HPDE6-E6E7 (cell line): Measurements from ENCODE around the gene PTK7.
"Not testable (repeated sequence)": the region's sequence is repeated elsewhere in the genome, so short reads cannot be mapped to it uniquely, and the experiment has no call there.

Experiments
- DNase-seq: peaks from one replicate; pipeline ENCODE4 v3.0.0; 2011; ENCODE audit warnings: missing footprints; ENCODE audit errors: extremely low spot score

Gene PTK7

DNA sequence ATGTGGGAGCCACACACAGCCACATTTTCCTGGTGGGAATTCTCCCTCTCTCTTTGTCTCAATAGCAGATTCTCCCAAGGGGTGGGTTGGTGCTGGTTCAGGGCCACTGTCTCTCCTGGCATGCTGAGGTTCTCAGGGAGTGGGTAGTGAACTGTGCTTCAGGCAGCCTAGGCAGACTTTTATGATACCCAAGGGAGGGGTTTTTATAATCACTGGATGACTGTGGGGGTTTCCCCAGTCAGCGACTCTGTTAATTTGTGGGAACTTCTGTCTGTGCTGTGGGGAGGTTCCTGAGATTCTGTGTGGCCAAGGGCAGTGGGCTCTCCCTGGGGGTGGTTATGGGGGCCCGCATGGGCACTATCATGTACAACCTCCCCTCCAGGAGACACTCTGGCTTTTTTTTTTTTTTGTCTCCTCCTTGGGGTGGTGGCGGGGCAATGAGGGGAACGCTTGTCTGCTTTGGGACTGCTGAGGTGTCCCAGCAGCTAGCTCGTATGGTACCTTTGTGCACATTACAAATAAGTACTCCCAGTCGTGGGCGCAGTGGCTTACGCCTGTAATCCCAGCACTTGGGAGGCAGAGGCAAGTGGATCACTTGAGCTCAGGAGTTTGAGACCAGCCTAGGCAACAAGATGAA is 10.0 kb downstream of the PTK7 start:
- no peak for DNase-seq

DNA sequence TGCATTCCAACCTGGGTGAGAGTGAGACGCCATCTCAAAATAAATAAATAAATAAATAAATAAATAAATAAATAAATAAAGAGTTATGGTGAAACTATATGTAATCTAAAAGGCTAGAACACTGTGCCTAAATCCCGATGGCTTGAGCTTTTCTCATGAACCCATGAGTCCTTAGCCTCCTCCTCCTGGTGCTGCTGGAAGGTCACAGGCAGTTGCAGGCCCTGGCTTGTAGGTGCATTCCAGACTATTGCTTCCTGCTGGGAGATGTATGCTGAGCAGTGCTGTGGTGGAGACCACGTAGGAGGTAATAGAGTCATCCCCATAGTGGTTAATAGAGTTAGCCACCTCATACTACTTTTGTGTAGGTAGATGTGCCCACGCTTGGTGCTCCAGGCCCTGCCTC is 12.5 kb downstream of the PTK7 start:
- peak; percentile 90 for DNase-seq

DNA sequence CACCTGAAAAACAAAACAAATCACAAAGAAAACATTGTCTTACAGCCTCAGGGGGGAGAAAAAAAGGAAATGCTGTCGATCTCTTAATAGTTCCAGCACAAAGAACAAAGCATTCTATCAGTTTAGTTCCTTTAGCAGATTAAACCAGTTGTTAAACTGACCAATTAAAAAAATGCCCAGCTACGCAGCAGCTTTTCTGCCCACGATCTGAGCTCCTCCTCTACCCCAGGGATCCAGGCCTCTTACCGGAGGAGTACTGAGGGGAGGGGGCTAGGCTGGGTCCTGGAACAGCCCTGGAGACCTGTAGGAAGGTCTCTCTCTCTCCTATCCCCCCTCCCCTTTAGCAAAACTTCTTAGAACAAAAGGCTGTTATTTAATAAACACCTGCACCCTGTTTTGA is 13.4 kb downstream of the PTK7 start:
- DNase-seq: no peak

DNA sequence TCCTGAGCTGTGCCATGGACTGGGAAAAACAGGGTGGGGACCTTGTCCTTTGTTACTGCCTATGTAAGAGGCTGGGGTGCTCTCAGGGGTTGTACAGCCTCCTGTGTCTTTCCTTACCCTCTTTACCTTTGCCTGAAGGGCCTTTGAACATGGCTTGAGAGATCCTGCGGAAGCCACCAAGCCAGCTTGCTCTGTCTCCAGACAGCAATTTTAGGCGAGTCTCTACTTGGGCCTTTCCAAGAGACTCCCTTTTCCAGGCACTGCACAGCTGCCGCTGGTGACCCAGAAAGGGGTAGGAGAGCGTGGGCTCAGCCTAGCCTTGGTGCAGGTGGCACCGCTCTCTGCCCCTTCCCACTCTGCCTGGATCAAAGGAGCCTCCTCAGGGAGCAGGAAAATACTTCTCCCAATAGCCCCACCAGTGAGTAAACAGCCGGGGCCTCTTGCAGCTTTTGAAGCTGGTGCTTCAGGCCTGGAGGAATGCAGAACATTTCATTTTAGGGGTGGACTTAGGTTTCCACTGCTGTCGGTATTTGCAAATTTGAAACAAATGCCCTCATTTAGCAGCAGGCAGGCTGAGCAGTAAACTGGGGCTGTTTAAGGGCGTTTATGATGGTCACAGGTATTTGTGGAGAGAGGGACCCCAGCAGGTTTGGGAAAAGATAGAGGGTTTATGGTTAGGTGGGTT is 13.9 kb downstream of the PTK7 start:
- no peak for DNase-seq

DNA sequence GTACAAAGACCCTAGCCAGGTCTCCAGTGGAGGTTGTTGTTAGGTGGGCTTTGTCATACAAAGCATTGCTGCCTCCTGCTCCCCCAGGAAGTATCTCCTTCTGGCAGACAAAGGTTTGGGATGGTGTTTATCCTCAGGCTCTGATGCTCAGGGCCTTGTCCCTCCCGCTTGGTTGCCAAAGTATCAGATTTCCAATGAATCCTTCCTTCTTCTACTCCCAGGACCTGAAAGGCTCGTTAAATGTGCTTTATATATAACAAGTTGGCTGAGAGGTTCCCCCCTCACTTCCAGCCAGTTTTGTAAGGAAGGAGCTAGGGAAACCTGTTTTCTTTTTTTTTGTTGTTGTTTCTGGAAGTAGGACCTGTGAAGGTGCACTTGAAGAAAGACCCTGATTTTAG is 14.4 kb downstream of the PTK7 start:
- no peak for DNase-seq

DNA sequence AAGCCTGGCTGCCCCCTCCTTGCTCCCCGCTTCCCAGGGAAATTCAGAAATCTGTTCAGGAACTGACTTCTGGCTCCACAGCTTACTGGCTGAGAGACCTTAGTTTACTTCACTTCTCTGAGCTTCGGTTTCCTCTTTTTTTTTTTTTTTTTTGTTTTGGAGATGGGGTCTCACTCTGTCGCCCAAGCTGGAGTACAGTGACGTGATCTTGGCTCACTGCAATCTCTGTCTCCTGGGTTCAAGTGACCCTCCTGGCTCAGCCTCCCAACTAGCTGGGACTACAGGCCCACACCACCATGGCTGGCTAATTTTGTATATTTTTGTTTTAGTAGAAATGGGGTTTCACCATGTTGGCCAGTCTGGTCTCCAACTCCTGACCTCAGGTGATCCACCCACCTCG is 14.9 kb downstream of the PTK7 start:
- no peak for DNase-seq

DNA sequence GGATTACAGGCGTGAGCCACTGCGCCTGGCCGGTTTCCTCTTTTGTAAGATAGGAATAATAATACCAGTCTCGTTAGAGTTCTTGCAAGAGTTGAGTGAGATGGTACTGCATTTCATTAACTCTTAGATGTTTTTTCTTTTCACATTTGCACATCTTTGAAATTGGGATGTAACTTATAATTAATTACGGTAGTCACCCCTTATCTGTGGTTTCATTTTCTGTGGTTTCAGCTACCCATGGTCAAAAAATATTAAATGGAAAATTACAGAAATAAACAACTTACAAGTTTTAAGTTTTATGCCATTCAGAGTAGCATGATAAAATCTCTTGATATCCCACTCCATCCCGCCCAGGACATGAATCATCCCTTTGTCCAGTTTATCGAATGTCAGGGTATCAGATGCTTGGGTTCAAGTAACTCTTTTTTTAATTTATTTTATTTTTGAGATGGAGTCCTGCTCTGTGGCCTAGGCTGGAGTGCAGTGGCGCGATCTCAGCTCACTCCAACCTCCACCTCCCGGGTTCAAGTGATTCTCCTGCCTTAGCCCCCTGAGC is 15.4 kb downstream of the PTK7 start:
- no peak for DNase-seq

DNA sequence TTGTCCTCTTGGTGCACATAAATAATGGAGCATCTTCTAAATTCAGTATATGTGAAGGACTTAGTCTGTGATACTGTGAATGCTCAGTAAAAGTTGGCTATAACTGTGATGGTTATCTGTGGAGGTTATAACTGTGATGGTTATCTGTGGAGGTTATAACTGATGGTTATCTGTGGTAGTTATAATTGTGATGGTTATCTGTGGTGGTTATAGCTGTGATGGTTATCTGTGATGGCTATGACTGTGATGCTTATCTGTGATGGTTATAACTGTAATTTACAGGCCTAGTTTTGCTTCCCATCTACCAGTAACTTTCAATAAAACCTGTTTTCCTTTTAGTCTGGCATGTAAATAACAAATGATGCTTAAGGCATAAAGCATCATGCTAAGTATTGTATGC is 16.5 kb downstream of the PTK7 start:
- DNase-seq: no peak

DNA sequence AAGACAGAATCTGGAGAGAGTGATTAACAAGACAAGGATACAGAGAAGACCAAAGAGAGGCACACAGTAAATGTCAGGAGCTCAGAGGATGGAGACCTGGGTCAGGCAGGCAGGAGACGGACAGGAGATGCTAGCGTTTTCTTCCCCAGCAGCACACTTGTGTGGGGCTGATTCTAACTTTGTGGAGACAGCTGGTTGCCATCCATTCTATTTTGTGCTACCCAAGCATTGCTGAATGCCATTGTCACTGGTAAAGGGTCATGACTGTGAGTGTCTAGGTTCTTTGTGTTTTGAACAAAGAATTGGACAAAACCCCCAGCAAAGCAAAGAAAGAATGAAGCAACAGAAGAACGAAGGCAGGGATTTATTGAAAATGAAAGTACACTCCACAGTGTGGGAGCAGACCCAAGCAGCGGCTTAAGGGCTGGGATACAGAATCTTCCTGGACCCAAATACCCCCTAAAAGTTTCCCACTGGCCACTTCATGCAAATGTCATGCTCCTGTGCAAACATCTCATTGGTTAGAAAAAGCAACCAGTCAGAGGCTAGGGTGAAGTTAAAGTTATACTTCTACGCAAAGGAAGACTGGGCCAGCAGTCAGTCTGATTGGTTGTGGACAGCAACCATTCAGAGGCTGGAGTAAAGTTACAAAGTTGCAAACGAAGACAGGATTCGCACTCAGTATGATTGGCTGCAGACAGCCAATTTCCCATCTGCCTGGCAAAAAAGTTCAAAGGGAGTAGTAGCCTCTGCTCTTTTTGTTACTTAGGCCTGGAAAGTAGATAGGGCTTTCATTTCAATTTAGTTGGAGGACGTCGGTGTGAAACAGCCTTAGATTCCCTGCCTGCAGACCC is 17.5 kb downstream of the PTK7 start:
- no peak for DNase-seq

DNA sequence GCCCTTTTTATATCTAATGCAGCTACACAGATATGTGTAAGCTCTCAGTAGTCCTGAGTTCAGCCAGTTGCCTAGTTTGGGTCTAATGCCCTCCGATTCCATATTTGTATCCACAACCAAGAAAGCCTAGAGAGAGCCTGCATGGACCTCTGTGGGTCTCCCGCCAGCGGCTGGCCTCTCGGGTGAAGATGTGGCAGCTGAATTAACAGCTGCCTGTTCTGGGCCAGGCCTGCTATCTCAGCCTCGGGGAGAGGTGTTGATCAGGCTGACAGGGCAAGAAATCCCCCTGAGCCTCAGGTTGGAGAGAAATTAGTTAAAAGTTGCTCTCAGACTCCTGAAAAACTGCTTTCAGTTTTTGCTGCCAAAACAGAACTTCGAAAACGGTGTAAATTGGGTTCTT is 19.8 kb downstream of the PTK7 start:
- DNase-seq: no peak

DNA sequence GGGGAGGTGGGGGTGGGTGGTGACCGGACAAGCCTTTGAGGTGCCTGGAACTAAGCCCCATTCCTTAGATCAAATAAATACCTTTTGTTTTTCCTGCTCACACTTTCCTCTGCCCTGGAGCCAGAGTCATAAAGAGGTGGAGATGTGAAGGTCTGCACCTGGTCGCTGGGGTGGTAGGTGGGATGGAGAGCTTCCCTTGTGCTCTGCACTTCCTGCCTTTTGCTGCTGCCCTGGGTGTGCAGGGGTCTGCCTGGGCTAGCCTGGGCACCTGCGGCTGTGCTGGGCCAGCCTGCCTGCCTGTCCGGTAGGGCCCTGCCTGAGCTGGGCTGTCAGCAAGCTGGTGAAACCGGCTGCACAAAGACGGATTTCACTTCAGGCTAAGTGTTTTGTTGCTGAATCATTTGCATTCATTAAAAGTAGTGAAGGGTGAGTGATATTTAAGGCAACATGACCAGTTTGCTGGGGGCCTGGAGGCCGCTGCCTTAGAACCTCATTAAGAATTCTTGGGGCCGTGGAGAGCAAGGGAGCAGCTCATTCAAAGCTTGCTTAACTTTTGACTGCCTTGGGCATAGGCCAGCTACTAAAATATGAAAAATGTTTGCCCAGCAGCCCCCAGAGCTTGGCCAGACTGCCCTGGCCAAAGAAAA is 20.5 kb downstream of the PTK7 start:
- peak; percentile 94 for DNase-seq

DNA sequence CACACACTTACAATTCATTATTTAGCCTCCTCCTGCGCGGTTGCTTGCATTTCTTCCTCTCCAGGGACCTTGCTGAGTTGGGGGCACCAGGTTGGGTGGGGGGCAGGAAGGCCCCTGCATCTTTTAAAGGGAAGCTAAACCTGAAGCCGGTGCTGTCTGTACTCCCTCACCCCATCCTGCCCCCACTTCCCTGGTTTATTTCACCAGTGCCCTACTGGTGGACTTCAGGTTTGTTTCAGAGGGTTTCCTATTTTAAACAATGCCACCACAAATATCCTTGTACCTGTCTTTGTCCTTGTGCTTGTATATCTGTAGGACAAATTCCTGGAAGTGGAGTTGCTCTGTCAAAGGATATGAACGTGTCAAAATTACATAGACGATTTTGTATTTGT is 21.0 kb downstream of the PTK7 start:
- DNase-seq: no peak

DNA sequence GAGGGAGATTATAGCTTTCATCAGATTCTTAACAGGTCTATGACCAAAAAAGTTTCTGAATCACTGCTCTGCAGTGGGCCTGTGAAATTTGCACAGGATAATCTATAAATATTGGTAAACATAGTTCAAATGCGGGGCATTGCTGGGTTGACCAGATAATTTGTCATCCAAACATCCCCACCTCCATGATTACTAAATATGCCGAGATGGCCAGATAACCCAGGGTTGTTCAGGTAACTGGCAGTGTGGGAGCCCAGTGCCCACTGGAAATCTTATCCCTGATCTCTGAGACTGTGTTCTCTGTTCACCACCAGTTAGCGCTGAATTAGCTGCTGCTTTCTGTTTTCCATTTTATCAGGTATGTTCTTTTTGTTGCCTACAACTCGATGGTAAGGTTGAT is 21.4 kb downstream of the PTK7 start:
- no peak for DNase-seq

DNA sequence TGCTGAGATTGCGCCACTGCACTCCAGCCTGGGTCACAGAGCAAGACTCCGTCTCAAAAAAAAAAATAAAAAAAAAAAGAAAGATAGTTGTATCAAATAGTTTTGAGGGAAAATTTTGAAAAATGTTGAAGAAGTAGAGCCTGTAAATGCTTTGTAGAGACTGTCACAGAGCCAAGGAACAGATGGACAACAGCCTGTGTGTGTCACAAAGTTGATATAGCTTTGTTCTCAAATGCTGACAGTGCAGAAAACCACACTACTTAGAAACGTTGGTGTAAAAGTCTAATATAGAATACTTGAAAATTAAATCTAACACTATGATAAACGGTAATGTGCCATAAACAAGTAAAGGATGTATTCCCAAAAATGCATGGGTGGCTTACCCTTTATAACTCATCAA is 25.4 kb downstream of the PTK7 start:
- DNase-seq: no peak

DNA sequence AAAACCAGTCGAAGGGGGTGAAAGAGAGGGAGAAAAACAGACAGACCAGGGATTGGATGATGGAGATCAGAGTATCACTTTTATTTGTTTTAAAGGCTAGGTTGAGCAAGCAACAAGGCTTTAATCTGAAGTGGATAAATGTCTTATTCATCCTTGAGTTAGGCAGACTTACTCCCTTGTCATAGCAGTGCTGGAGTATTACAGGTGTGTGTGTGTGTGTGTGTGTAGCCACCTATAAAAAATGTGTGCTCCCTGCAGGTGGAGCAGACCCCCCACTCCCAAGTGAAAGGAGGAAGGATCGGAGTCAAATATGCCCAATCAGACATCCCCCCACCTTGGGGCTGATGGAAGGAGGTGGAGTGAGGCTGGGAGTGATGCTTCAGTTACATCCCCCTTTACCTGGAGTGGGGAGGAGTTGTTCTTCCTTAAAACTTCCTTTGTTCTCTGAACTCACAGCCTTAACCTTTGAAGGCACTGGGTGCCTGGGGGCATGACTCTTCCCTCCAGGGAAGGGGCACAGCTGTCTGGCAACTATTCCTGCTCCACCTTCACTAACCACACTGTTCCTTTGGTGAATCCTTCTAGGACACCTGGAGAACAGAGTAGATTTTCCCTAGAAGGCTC is 27.3 kb downstream of the PTK7 start:
- DNase-seq: no peak

DNA sequence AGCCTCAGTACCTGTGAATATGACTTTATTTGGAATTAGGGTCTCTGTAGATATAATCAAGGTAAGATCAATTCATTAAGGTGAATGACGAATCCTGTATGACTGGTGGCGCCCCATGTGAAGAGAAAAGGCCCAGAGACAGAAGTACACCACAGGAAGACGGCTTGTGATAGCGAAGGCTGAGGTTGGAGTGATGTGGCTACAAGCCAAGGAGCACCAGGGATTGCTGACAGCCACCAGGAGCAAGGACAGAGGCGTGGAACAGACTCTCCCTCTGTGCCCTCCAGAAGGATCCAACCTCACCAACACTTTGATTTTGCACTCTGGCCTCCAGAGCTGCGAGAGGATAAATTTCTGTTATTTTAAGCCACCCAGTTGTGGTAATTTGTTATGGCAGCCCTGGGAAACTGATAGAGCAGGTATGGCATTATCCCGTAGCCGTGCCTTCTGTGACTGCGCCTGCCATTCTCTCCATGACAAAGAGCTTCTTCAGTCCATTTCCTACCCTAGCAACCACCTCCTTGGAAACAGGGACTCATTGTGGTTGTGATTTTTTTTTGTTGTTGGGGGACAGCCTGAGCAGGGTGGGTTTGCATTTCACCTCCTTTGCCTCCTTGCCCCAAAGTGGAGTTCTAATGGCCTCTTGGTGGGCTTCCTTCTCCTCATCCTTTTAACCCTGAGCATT is 29.6 kb downstream of the PTK7 start:
- DNase-seq: no peak

DNA sequence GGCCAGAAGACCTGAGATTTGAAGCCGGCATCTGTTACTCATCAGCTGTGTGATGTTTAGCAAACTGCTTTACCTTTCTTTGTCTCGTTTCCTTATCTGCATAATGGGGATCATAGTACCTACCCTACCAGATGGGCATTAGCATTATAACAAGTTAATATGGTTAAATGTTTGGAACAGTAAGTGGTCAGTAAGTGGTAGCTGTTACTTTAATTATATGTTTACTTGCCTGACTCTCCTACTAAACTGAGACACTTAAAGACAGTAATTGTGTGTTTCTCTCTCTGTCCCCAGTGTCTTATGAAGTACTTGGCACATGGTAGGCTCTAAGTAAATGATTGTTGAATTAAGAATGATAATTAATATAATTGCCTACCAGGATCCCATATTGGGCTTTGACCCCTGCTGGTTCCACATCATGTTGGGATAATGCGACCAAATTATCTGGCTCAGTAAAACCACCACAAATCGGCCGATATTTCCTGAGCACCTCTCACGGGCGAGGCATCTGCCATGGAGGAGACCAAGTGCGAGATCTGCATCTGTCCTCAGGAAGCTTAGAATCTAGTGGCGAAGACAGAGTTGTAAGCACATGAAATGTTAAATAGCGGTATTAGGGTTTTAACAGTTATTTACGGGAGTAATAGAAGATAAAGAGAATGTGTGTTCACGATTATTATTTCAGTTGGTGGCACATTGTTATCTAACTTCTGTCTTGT is 31.4 kb downstream of the PTK7 start:
- no peak for DNase-seq

DNA sequence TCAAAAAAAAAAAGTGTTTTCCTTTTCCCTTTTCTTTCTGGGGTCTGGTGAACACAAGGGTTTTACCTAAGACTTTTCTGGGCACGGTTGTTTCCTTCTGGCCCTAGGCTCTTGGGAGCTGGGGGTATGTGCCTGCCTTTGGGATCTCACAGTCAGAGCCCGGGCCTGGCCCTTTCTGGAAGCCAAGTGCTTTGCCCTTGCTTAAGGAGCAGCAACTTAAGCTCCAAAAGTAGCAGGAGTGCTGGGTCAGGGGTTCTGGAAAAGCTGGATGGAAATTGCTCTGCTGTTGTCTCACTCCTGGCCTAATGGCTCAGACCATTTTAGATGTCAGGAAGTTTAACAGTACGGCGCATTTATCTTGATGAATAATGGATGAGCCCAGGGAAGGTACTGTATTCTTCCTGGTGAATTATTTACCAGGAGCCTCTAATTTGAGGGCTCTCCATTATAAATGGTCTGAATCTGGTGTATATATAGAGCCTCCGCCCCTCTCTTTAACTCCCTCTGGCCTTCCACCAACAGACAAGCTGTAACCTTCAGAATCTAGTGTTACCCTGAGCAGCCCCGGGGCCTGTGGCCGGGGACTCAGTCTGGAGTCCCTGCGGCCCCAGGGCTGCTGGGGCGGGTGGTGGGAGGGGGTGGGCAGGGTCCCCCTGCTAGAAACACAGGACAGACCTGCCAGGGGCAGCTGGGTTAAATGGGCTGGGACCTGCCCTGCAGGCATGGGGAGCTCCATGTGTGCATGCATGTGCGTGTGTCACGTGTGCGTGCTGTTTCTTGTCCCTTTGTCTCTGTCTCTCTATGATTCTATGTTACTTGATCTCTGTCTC is 37.5 kb downstream of the PTK7 start:
- no peak for DNase-seq

DNA sequence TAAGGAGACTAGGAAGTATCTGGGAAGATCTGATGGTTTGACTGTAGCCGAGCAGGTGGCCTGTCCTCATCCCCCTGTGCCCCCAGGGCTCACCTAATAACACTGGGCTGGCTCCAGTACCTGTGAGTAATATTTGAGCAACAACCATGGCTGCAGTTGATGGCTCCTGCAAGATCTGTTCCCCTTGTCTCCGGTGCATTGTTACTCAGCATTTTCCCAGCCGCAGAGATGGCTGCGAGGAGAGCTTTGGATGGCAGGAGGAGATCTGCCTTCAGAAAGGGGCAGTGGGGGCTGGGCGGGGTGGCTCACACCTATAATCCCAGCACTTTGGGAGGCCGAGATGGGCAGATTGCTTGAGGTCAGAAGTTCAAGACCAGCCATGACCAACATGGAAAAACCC is 39.3 kb downstream of the PTK7 start:
- DNase-seq: peak; percentile 49

DNA sequence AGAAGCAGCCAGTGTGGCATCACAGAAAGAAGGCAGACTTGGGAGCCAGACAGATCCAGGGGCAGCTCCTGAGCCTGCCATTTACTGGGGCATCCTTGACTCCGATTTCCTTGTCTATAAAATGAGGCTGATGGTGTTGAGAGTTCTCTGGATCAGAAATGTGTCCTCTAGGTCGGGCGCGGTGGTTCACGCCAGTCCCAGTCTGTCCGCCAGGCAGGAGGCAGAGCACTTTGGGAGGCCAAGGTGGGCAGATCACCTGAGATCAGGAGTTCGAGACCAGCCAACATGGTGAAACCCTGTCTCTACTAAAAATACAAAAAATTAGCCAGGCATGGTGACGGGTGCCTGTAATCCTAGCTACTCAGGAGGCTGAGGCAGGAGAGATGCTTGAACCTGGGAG is 41.4 kb downstream of the PTK7 start:
- DNase-seq: not testable (repeated sequence)
